ENCODE results near the gene CARD11.

Gene CARD11

DNA sequence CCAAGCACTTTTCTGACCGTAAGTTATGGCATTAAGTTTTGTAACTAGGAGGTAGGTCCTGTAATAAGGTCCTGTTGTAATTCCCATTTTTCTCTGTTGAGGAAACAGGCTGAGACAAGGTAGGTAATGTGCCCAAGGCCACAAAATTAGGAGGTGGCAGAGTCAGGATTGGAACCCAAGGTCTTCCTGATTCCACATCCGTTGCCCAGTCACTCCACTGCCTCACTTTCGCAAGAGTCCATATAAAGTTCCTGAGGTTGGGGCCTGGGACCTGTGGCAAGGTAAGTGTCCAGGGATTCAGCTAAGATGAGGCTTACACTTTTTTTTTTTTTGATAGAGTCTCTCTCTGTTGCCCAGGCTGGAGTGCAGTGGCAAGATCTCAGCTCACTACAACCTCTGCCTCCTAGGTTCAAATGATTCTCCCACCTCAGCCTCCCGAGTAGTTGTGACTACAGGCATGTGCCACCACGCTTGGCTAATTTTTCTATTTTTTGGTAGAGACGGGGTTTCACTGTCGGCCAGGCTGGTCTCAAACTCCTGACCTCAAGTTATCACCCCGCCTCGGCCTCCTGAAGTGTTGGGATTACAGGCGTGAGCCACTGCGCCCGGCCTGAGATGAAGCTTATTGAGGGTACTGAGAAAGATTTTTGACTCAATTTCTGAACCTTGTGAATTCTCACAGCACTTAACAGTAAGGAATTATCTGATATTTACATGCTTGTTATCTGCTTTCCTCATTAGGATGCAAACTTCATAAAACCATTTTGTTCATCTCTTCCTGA, 179.3 kb downstream of the CARD11 start:
- DNase-seq, result no peak

GRCh38 chr7:2863461-2864066, 180.1 kb downstream of the CARD11 start:
- DNase-seq, result no peak

DNA sequence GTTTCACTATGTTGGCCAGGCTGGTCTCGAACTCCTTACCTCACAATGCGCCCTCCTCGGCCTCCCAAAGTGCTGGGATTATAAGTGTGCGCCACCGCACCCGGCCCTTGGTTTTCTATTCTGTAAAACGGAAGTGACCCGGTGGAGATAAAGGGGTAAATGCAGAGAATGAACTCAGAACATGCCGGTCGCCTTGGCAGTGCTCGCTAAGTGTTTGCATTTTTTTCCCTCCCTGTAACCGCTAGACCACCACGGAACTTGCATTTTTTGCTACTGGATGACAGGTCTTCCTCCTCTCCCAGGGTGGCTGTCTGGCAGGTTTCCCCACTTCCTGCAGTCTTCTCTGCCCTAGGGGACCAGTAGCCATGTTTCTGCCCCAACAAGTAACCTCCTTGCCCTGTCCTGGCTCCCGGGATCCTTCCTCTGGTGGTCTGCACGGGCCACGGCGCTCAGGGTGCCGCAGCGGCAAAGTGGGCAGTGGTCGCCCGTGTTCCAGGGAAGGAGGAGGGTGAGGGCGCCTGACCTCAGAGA, 180.8 kb downstream of the CARD11 start:
- DNase-seq, result no peak

DNA sequence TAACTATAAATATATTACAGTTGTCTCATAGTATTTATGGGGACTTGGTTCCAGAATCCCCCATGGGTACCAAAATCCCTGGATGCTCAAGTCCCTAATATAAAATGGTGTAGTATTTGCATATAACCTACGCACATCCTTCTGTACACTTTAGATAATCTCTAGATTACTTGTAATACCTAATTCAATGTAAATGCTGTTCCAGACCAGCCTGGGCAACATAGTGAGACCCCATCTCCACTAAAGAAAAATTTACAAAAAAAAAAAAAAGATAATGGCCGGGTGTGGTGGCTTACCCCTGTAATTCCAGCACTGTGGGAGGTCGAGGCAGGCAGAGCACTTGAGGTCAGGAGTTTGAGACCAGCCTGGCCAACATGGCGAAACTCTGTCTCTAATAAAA, 182.2 kb downstream of the CARD11 start:
- no peak for DNase-seq

GRCh38 chr7:2860627-2861133, 183.0 kb downstream of the CARD11 start:
- DNase-seq, result peak; percentile 42

DNA sequence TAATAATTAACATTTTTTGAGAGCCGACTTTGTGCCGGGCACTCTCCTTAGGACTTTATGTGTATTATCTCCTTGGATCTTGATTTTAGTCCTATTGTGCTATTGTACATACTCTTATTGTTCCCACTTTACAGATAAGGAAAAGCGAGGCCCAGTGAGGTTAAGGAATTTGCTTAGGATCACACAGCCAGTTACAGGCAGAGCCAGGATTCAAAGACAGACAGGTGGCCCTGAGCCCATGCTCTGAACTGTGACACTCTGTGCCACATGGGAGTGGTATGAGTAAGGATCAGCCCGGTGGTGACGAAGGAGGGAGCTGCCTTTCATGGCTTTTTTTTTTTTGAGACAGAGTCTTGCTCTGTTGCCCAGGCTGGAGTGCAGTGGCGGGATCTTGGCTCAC, 183.7 kb downstream of the CARD11 start:
- DNase-seq, result no peak

DNA sequence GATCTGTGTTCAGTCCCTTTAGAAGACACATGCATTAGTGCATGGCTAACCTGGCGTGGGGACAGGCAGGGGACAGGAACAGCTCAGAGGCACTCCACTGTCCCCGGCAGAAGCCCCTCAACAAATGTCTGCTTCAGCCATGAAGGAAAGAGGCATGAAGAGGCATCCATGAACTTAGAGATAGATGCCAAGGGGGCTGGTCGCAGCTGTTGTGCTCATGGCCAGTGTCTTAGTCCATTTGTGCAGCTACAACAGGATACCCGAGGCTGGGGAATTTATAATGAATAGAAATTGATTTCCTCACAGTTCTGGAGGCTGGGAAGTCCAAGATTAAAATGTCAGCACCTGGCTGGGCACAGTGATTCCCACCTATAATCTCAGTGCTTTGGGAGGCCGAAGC, 185.0 kb downstream of the CARD11 start:
- DNase-seq, result no peak

- no peak for DNase-seq
Measured at GRCh38 chr7:2856388-2857169, 187.1 kb downstream of the CARD11 start.
